CD4-positive, alpha-beta T cell treated with Interleukin-15 for 1 hour (primary cell): ENCODE results near the gene CDC42BPA.

ENCODE experiments used
- DNase-seq: peaks from one replicate; pipeline ENCODE4 v3.0.0-alpha.2; 2020

CDC42BPA gene

DNA sequence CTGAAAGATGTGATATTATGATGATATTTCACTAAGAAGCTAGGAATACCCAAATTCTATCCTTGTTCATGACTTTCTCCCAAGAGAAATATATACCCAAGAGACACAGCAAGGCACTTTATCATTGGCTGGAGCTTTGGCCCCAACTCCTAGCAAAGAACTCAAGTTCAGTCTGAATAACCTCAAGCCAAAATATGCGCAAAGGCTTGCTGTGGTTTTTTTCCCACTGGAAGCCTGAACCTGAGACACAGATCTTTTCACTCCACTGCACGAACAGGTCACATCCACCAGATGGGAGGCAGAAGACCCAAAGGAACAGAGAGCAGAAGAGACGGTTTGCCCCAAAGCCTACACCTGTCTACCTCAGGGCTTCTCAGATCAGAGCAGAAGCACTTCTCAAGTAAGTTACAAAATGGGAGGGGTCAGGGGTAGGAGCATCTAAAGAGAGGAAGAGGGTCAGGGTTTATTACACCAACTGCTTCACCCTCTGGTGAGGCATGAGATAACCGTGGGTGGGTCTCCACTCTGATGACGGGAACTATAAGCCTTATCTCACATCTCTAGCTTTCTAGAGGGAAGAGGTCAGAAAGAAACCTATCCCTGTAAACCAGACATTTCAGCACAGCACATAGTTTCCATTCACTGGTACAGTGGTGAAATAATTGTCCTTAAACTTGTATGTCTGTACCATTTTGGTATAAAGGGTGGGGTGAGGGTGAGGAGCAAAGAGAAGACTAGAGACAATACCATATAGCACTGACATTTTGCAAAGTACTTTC lies 17.1 kb upstream of the CDC42BPA start:
- DNase-seq, result no peak

DNA sequence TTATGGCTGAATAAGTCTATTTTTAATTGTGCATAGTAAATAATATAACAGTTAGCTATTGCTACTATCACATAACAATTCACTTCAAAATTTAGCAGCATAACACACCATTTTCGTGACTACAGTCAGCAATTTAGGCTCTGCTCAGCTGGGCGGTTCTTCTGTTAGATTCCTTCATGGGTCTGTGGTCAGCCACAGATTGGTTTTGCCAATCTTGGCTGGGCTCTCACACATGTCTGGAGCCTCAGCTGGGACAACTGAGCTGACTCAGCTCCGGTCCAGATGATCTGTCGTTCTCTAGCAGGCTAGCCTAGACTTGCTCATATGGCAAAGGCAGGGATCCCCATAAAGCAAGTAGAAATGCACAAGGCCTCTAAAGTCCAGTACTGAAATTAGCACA lies 15.1 kb upstream of the CDC42BPA start:
- no peak for DNase-seq

DNA sequence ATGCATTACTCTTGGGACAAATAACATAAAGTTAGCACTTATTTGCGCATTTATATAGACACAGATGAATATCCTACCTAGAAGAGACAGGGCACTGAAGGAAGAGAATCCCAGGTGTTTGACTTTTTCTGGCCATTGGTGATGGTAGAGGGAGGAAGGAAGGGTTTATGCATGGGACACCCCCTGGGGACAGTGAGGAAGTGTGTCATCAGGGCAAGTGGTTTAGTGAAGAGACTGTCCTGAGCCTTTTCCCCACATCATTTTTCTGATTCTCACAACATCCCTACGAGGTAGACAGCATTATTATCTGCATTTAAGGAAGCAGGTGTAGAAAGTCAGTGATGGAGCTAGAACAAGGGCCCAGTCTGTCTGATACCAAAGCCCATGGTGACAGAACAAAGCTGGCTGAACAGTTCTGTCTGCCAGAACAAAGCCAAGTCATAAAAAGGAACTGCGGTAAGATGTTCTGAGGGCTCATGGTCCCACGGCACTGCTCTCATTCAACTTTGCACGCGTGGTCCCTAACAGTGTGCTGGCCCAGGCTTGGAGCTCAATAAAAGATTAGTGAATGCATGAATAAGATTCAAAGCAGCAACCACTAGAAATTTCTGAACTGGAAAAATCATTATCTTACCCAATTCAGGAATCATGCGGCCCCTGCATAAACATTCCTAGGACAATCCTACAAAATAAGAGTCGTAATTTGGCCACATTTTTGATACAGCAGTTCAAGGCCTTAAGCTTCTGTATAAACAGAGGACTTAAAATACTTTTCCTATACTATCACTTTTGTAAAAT lies 12.2 kb upstream of the CDC42BPA start:
- DNase-seq, result no peak

DNA sequence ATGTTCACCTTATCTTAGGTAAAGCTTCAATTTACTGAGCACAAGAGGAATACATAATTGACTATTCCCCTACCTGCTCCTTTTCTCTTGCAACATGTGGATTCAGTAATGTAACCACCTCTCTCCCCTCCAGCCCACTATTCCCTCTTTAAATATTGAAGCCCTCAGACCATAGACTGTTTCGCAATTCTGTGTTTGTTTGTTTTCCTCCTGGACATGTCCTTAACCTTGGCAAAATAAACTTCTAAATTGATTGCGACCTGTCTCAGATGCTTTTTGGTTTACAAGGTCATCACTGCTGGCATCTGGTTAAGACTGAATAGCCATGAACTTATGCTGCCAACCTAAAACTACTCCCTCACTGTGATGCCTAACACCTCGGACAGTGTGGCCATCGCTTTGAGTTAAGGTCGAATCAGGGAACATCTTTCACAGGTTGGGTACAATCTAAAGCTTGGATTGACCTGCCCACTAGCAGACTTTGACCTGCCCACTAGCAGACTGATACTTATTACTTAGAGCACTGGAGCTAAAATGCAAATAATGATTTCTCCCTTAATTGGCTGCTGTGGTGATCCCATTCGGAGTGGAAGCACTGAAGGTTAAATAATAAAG lies 10.2 kb upstream of the CDC42BPA start:
- DNase-seq, result no peak

DNA sequence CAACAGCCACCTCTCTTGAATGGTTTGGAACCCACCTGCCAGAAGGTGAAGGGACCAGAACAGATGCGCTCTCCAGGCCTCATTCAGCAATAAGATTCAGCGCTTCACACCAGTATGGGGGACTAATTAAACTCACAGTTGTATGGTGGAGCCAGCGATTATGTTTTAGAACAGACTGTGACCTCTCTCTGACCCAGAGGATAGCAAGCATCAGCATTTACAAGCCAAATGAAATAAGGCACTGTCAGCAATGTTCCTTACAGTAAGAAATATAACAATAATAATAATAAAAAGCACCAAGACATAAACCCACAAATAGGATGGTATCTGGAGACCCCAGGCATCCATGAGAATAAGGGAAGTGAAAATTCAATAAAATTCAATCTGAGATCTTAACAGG lies 6.9 kb upstream of the CDC42BPA start:
- no peak for DNase-seq

DNA sequence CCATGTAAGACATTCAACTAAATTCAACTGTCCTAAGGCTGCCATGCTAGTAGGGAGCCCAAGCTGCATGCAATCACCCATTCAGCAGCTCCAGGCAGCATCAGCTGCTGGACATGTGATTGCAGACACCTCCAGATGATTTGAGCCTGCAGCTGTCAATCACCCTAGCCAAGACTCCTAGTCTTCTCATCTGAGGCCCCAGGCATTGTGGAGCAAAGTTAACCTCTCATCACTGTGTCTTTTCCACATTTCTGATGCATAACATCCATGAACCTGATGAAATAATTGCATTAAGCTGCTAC lies 5.6 kb upstream of the CDC42BPA start:
- DNase-seq, result no peak

DNA sequence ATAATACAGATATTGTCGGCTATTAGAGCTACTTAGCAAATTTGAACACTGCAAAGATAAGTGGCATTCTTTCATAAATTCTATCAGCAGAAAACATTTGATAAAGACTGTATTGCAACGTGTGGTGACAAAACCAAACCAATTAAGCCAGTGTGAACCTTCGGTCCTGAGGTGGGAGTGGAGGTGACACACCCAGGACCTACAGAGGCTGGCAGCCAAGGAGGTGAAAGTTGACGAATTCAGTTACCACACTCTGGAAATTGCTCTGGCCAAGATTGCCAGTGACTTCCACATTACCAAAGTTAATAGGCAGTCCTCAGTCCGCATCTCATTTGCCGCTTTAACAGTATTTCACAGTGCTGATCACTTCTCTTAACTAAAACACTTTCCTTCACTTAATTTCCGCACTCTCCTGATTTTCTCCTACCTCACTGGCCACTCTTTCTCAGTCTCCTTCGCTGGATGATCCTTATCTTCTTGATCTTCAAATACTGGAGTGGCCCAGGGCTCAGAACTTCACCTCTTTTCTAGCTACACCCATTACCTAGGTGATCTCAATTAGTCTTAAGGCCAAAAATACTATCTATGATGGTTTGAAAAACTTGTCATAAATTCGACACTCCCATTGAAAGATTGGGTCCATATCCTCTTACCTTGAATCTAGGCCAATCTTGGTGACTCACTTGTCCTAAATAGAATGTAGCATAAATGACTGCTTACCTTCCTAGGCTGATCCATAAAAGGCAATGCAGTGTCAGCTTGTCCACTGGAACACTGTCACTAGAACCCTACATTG lies 5.1 kb upstream of the CDC42BPA start:
- no peak for DNase-seq

DNA sequence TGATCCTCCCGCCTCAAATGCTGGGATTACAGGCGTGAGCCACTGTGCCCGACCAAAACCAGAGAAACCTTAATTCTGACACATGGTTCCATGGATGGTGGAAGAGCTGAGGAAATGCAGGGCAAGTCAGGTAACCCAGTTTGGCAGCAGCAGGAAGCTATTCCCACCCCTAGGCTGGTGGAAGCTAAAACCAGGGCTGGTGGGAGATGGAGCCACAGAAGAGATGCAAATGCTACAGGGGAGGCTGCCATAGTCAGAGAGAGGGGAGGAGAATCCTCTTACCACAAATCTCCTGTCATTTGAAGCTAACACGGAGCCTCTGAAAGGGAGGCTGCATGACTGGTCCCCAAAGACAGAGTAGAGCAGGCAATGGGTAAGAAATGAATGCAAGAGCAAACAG lies 4.1 kb upstream of the CDC42BPA start:
- no peak for DNase-seq

DNA sequence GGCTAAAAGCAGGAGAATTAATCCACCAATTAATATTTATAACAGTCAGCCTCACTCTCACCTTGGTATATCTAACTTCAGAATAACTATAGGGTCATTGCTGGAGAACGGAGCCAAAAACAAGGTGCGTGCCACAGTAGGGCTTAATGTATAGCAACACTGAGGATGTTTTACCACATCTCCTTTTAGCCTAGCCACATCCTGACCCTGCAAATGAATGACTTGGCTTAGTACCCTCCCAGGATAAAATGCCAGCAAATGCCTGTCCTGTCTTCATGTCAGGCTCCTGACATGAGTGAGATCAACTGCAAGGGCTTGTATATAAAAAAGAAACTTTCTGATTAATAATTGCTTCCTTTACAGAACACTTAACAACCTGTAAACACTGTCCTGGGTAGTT lies 2.7 kb upstream of the CDC42BPA start:
- no peak for DNase-seq

DNA sequence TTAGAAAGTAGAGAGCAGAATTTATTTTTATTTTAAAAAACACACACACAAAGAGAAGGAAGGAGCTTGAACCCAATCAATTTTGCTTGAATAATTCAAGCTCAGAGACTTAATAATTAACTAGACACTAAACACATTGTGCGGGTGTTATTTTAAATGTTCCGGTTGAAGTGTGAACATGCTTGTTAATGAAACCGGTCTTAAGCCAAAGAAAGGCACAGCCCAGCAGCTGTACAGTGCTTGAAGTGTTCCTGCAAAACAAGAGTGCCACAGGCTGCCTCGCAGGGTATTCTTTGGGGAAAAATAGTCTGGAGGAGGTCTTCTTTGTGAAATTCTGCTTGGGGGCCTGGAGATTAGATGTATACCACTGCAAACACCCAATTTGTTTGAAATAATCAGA lies 2.2 kb upstream of the CDC42BPA start:
- DNase-seq, result no peak

DNA sequence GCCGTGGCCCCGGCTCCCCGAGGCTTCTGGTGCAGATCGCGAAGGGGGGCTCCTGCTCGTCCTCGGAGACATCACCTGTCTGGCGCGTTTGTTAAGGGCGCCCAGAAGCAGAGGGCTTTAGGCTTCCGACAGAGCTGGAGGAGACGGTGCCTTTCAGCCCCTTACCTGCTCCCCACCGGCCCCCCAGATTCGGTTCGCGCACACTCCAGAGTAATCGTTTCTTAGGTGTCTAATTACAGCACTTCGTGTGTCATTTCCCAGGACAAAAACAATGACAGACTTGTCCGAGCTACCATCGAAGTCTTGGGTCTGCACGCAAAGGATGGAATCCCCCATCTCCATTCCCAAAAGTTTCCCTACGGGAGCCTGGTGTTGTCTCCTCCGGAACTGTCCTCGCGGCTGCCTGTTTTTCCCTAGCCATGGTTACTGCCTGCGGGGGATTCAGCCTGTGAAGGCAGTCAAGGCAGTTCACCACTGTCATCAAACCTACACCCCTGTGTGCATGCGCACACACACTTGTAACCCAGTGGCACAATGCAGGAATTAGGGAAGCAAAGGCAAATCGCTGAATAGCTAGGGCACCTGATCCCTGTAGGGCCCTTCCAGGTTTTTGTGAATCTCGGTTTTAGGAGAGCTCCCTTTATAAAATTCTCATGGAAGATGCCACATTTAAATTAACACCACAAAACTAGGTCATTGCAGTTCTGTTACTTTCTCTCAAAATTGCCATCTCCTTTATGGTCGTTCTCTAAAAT lies 738 bp upstream of the CDC42BPA start:
- no peak for DNase-seq

DNA sequence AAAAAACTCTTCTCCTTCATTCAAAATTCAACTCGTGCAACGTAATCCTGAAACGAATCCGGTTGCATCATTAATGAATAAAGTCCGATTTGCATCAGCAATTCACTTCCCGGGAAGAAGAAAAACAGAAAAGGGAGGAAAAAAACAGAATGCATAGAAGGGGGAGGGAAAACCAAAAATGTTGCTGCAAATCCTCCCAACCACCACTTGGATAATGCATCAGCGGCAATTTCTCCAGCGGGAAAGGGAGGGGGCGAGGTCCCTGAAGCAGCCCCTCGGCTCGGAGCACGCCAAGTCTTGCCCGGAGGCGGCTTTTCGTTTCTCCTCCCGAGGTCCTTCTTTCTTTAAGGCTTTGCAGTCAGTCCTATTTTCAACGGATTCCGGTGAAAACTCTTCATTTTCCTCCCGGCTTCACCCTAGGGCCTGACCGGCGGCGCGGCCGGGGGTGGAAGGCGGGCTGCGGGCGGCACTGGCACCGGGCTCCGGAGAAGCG lies 723 bp downstream of the CDC42BPA start:
- DNase-seq, result no peak

DNA sequence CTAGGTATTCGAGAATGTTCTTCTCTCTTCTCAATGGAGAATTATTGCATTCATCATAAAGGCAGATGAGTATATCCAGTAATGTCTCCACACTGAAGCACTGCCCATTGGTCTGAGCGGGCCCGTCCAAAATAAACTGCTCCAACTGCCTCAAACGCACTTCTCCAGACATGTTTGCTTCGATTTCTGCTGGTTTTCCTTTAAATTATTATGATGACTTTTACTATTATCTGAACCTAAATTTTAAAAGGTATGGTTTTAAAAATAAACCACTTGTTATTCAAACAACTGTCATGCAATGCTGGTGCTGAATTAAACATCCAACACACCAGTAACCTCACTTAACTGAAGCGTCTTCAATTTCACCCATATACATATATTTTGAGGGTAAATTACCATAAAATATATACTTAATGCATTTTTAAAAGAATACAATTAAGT lies 1.3 kb downstream of the CDC42BPA start:
- DNase-seq, result no peak

DNA sequence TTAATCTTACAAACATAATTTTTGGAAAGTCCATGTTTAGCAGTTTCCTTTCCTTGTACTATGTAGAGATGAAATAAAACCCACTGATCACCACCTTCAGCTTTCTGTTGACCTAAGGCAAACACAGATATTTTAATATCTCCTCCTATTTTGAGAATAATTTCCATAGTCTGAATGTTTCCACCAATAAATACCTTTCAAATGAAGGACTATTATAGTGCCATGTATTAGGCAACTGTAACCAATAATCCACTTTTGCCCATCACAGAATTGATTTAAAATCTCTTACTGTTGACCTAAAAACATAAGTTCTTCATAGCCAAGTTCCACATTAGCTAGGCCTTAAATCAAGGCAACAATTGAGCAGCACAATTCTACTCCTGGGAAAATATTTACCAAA lies 1.8 kb downstream of the CDC42BPA start:
- no peak for DNase-seq

DNA sequence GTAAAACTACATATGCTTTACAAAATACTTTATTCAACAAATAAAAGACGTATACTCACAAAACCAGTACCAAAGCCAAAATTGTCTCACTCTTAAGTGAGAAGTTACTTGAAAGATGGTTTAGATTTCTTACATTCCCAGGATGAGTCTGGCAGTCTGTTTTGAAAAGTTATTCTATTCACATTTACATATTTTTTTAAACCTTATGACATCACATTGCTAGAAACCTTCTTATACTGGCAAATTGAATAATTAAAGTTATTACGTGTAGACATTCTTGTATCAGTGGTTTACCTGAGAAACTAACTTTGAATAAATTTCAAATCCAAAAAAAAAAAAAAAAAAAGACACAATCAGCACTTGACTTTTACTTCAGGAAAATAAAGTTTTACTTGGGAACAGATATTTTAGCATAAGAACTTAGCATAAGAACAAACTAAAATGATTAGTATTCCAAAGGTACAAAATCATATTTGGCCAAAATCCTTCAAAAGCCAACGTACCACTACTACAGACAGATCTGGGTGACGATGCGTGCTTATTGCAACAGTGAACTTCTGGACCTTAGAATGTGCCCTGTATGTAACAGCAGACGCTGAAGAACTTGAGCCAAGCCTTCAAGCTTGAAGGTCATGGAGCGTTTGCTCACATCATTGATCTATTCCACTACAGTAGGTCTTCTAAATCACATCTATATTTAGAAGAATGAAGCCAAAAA lies 2.5 kb downstream of the CDC42BPA start:
- no peak for DNase-seq

DNA sequence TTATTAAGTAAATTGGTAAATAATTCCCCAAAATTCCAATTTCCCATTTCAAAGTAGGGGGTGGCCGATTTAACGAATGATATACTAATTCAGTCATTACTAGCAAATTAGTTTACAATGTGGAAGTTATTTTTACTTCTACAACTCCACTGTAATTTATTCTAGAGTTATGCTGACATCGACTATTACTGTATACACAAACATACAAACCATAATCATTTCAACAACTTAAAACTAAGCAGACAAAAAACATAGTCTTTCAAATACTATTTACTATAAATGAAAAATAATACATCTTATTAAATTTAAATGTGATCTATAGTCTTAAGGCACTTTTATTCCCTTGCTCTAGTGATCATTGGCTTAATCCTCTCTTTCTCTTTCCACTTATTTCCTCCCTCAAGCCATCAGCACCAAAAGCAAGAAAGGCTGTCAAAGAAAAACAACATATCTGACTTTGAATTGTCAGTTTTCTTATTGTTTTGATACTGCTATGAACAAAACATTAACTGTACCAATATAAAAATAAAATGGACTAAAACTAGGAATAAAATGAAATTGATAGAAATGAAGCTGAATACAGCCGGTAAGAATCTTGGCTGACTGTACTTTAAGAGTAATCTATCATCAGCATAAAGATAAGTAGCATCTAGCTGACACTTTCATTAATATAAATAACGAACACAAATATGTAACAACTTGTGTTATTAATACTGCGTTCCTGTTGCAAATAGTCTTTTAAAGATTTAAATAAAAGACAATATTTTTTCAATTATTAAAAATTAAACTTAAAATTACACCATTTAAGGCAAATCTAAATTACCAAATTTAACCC lies 4.1 kb downstream of the CDC42BPA start:
- no peak for DNase-seq

DNA sequence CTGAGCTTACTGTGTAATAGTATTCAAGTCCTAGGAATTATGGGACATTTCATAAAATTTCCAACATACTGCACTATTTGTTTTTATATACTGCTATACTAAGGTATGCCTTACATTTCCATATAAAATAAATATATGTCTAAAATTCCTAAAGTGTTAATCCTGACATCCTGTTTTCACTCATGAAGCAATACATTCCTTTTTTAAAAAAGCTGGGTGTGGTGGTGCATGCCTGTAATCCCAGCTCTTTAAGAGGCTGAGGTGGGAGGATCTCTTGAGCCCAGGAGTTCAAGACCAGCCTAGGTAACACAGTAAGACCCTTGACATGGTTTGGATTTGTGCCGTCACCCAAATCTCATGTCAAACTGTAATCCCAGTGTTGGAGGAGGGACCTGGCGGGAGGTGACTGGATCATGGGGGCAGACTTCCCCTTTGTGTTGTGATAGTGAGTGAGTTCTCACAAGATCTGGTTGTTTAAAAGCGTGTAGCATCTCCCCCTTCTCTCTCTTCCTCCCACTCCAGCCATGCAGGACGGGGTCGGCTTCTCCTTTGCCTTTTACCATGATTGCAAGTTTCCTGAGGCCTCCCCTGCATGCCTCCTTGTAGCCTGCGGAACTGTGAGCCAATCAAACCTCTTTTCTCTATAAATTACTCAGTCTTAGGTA lies 5.8 kb downstream of the CDC42BPA start:
- no peak for DNase-seq

DNA sequence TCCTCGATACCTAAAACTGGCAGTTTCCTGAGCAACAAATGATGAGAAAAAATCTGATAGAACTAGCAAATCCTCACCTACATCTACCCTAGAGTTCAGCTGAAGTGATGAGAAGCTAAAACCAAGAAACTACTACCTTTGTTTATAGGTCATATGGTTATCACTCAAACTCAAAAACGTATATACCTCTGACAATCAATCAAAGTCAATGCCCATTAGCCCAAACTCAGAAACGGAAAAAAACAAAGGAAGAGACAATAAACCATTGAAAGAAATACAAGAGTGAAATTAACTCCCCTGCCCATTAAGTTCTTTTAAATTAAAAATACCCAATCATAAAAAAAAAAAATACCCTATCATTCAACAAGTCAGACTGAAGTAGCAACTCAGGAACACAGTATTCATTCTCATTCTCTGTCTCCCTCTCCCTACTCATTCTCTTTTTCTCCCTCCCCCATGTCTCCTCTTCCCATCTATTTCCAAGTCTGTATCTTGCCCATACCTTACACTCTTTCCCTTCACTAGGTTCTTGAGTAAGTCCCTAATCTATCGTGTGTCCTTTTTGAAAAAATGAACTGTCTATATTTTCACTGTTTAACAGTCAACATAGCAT lies 6.8 kb downstream of the CDC42BPA start:
- no peak for DNase-seq
